GM19043 (cell line): ENCODE results near the gene HIF1A.
"Not testable (repeated sequence)": the region's sequence is repeated elsewhere in the genome, so short reads cannot be mapped to it uniquely, and the experiment has no call there.

Experiments used
- ATAC-seq: cut with Tn5 transposase; IDR thresholded peaks from one replicate; pipeline ENCODE4 v1.9.1; 2021; ENCODE audit warnings: low read depth; ENCODE audit not compliant: unreplicated experiment

Gene HIF1A

DNA sequence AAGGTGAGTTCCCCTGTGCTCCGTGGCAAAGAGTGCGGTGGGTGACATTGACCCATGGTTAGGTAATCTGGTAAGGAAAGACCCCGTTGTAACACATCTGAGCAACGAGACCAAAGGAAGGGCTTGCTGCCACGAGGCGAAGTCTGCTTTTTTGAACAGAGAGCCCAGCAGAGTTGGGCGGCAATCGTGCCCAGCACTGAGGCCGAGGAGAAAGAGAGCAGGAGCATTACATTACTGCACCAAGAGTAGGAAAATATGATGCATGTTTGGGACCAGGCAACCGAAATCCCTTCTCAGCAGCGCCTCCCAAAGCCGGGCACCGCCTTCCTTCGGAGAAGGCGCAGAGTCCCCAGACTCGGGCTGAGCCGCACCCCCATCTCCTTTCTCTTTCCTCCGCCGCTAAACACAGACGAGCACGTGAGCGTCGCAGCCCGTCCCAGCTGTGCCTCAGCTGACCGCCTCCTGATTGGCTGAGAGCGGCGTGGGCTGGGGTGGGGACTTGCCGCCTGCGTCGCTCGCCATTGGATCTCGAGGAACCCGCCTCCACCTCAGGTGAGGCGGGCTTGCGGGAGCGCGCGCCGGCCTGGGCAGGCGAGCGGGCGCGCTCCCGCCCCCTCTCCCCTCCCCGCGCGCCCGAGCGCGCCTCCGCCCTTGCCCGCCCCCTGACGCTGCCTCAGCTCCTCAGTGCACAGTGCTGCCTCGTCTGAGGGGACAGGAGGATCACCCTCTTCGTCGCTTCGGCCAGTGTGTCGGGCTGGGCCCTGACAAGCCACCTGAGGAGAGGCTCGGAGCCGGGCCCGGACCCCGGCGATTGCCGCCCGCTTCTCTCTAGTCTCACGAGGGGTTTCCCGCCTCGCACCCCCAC lies at the start of gene HIF1A:
Gene HIF1A, plus strand, starts transcription at position 684 of the 865 bp plus-strand sequence. CDS start 292 bp downstream, outside the sequence.
- peak; percentile 89 for ATAC-seq

DNA sequence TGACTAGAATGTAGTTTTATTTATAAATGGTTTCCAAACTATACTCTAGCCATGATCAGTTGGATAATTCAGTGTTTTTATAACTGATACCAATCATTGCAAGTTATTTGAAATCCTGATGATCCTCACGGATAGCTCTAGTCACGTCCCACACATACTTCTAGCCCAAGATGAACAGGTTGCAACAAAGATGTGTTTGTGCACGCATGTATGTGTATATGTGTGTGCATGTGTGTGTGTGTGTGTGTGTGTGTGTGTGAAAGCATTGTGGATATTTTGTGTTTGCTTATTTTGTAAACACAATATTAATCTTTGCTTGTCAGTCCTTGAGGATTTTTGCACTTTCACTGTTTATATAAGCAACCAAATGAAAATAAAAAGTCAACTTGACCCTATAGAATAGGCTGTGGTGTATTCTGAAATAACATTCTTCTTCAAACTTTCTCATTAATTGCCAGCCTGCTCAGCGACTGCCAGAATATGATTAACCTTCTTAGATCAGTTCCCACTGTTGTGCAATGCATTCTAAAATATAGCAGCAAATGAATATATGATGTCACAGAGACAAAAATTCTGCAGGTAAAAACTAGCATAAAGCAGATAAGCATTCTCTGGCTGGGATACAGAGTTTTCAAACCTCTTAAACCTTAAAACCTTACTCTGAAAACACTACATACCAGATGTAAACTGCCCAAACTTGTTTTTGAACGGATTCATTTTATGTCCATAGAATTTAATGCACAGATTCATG lies 48.8 kb upstream of the HIF1A start:
- no peak for ATAC-seq

DNA sequence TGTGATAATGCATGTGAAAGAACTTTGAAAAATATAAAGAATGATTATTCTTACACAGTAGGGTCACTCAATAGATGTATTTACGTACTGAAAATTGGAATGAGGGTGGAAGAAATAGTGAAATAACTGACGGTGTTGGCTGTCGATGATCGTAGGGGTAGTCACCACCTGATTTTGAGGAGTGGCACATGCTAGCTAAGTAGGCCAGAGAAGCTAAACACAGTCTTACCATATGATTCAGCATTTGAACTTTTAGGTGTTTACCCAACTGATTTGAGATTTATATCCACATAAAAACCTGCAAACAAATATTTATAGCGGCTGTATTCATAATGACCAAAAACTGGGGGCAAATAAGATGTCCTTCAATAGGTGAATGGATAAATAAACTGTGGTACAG lies 47.6 kb upstream of the HIF1A start:
- no peak for ATAC-seq

DNA sequence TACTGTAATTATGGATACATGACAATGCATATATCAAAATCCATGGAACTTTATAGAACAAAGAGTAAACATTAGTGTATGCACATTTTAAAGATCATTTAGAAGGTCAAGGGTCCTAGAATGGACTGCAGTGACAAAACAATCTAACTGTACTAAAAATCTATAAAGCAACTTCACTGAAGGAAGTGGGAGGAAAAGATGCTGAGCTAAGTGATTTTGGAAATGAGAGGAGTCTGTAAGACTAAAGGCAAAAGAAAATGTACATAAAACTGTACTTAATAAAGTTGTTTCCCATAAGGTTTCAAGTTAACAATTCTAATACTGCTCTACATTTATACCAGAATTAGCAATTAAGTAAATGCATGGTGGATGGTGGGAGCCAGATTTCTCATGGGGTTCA lies 46.9 kb upstream of the HIF1A start:
- ATAC-seq = no peak

DNA sequence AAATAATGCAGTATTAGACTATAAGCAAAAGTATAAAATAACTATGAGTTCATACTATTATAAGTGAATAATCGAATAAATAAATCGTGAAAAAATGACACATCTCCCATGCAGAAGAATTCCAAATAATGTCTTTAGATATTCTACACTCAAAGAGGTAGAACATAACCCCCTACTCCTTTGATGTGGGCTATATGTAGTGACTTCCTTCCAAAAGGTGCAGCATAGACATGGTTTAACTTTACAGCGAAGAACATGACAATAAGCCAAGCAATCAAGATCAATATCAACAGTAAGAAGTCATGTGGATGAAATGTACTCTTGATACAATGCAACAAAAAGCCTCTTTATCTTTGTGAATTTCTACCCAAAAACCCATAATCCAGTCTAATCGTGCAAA lies 46.0 kb upstream of the HIF1A start:
- no peak for ATAC-seq

DNA sequence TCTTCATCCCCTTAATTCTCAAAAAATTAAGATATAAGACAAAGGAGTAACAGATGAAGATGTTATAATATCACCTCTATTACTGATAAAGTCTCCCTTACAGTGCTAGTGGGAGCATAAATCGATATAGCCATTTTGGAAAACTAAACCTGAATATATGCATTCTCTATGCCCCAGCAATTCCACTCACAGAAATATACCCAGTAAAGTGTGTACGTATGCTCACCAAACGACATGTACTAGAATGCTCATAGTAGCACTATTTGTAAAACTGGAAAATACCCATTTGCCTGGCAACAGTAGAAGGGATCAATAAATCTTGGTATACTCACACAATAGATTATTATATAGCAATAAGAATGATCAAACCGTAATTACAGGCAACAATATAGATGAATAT lies 44.0 kb upstream of the HIF1A start:
- no peak for ATAC-seq

DNA sequence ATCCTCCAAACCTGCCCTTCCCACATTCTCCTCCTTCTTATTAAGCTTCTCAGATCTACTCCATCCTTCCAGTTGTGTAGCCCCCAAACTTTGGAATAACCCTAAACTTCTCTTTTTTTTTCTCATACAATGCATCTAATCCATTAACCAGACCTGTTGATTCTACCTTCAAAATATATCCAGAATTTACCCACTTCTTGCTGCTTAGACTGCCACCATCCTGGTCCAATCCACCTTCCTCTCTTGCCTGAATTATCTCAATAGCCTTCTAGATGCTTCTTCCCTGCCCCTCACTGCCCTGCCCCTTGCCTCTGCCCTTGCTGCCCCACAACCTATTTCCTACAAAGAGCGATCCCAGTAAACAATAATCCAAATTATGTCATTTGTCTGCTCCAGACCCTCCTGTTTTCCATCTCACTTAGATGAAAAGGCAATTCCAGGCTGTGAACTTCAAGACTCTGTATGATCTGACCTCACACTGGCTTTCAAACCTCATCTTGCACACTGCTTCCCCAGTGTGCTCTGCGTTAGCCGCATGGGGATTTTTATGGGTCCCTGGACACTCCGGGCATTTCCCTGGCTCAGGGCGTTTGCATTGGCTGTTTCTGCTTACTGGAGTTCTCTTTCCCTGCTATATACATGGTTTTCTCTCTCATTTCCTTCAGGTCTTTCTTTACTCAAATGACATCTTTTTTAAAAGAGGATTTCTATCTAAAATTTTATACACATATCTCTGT lies 42.6 kb upstream of the HIF1A start:
- no peak for ATAC-seq

DNA sequence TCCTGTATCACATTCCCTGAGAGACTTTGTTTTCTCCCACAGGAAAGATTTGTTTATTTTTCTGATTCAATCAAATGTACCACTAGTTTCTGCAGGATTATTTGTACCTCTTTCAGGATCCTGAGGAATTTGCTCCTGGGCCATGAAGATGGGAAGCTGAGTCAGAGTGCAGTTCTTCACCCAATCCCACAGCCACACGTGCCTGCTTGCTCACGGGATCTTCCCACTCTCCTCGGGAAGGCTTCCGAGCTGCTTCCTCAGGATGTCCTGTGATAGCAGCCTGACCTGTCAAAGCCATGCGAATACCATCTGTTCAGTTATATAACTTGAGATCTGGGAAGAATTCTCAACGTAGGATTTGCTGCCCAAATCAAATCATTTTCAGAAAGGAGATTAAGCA lies 41.8 kb upstream of the HIF1A start:
- no peak for ATAC-seq

DNA sequence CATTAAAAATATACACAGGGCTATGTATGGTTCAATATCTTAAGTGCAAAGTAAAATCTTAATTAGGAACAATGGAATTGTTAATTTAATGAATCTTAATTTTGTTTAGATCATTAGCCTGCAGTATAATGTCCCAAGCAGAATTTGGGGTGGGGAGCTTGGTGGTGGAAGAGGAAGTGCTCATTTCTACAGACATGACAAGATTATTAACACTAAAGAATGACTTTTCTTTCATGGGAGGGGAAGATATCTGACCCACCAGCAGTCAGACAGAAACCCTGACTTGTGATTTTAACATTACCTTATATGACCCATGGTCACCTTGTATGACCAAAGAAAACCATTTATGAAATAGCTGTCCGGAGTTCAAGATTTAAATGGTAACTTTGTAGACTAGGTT lies 41.3 kb upstream of the HIF1A start:
- no peak for ATAC-seq

DNA sequence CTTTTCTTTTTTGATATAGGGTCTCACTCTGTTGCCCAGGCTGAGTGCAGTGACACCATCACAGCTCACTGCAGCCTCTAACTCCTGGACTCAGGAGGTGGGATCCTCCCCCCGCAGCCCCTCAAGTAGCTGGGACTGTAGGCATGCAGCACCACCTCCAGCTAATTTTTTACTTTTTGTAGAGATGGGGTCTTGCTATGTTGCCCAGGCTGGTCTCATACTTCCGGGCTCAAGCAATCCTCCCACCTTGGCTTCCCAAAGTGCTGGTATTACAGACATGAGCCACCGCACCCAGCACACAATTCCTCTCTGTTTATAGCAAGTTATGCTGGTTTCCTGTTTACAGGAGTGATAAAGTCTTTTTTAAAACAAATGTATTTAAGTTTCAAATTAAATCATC lies 39.5 kb upstream of the HIF1A start:
- ATAC-seq = no peak

DNA sequence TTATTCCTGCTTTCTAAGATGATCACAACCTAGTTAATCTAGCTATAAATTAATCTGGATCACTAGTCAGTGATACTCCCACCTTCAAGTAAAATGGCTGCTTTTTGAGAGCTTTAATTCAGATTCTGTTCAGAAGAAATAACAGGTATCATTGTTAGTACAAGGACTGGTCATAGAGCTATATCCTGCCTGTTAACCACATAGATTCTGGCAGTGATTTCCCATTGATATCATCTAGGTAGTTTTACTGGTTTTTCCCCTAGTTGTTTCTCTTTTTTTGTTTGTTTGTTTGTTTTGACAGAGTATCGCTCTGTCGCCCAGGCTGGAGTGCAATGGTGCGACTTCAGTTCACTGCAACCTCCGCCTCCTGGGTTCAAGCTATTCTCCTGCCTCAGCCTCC lies 39.0 kb upstream of the HIF1A start:
- ATAC-seq = no peak

DNA sequence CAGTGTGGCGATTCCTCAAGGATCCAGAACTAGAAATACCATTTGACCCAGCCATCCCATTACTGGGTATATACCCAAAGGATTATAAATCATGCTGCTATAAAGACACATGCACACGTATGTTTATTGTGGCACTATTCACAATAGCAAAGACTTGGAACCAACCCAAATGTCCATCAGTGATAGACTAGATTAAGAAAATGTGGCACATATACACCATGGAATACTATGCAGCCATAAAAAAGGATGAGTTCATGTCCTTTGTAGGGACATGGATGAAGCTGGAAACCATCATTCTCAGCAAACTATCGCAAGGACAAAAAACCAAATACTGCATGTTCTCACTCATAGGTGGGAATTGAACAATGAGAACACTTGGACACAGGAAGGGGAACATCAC lies 37.2 kb upstream of the HIF1A start:
- not testable (repeated sequence) for ATAC-seq

DNA sequence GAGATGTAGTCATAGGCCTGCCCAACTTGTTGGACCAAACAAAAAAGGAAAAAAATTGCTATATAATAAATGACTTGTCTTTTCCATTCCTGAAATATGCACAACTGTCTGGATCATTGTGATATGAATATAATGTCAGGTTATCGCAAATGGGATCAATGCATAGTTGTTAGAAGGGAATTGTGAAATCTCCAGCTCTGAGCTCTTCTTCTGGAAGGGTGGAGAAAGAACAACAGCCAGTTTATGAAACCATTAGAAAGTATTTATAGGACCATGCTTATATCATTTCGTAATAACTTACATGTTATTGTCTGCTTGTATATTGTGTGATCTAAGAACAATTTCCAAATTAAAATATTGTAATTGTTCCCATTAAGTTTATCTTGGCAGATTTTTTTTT lies 35.7 kb upstream of the HIF1A start:
- no peak for ATAC-seq

DNA sequence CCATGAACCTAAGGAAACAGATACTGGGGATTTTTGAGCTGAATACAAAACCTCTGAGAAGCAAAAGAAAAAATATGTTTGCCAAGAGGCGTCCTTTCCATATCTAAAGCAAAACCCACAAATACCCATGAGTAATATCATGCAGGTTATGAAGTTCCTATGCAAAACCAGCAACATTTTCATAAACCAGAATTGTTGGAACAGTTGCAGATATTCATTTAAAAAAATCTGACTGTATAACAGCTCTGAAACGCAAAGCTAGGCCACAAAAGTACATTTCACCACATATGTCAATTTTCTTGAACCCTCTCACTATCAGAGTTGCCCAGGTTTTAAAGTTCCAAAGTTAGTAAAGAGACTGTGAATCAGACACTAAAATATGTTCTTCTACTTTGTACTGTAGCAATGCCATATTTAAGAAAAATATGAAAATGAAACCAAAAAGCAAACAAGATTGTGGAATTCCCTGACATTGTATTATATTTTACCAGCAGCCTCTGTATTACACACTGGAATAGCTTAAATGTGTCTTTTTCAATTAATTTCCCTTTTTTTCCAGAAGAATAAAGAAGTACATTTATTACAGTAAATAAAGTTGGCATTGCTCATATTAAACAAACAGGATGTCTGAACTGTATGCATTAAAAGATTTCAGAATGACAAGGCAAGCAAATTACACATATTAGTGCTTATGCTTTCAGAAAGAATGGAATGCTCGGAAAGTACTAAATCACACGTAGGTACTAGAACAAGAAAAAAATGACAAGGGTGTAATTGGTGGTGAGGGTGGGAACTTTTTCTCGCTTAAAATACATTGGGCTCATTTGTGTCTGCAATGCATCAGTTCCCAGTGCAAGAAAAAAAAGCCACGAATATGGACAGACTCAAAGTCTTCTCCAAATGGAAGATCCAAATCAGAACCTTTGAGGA lies 33.6 kb upstream of the HIF1A start:
- ATAC-seq = peak; percentile 3

DNA sequence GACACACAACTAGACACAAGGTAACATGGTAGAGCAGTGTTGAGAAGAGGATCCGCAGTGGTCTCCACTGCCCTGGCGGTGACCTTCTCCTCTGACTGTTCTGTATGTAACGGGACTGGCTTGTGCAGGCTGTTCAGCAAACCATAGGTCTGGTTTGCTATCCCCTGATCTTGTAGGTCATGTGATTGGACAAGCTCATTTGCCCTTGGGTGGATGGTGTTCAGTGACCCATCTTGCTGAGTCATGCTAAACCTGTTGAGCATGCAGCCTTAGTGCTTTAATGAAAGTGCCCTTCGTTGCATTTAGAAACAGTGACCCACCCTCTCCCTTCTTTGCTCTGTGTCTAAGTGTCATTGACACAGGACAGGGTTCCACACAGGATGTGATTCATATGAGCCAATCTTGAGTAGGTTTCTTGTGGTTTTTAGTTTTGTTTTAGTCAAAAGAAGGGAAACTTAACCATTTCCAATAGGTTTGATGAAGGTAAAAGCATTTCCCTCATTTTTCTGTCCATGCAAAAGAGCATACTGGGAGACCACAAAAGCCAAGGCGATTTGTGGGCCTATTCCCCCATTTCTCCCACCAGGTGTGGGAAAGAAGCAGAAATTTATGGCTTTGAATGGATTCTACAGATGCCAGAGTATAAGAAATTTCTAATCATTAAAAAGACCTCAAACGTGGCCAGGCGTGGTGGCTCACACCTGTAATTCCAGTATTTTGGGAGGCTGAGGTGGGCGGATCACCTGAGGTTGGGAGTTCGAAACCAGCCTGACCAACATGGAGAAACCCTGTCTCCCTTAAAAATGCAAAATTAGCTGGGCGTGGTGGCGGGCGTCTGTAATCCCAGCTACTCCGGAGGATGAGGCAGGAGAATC lies 32.6 kb upstream of the HIF1A start:
- peak; percentile 82 for ATAC-seq

DNA sequence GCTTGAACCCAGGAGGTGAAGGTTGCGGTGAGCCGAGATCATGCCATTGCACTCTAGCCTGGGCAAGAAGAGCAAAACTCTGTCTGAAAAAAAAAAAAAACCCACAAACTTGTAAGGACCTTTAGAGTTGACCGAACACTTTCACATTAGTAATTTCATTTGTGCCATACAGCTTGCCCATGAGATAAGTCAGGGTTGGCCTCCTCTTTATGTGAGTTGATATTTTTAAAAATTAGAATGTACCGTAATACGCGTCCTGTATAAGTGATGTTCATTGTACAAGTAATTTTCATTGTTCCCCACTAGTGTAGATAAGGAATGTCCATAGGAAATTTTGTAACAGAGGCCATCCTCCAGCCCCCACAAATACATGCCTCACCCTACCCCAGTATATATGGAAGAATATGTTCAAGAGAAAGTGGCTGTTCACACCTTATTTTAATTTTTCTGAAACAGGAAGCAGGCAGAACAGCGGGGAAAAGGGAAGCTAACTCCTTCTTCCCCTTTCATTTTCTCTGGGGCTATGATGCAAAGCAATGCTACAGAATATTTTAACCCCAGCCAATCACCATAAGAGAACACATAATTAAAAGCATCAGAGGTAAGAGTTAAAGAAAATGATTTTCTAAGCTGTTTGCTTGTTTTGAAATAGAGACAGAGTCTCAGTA lies 31.9 kb upstream of the HIF1A start:
- ATAC-seq = no peak

DNA sequence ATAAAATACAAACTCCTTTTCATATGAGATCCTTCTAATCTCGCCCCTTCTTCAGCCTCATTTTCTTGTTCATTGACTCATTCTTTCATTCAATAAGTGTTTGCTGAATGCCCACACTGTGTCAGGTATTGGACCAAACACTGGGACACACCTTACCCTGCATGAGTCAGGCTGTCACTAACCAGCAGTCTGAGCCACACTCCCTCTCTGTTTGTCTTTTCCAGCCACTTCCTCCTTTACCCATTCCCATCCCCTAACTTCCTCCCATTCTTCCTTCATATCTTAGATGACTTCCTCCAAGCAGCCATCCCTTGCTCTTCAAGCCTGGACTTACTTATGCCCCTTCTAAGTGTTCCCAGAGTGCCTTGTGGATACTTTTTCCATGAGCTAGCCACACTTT lies 27.0 kb upstream of the HIF1A start:
- ATAC-seq = no peak

DNA sequence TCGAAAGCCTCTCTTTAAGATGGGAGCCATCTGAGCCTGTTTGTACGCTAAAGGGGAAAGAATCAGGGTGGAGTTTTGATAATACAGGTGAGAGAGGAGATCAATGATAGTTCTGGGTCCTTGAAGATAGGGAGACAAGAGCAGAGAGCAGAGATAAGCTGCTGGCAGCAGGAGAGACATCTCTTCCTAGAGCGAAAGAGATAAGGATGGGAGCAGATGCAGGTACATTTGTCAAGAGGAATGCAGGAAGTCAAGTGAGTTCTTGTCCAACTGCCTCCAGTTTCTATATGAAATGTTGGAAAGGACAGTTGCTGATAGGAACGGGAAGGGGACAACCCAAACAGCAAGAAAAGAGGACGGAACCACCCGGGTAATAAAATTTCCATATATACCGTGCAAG lies 24.7 kb upstream of the HIF1A start:
- ATAC-seq = no peak

DNA sequence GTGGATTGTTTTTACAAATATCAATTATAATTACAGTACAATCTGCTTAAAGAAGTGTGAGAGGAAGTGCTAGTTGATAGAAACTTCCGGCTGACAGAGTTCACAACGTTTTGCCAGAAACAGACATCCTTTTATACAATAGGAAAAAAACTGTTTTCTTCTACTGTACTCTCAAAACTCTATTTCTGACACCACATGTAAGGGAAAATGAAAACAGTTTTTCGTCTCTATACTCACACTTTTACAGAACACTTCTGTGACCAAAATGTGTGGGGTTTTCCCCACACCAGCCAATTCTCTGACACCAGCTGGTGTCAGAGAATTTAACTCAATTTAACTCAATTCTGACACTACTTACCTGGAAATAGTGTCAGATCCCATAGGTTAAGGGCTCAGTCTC lies 24.2 kb upstream of the HIF1A start:
- ATAC-seq = peak; percentile 95
